GM12878 (cell line): ENCODE measurements around the gene MLEC. TPM values are rescaled to one million over a fixed set of nuclear protein-coding genes. Genes with fewer than 3 reads are reported as not detected.
A peak's percentile ranks its signal among the peaks of the same experiment; 100 is the strongest.

ENCODE experiments used
- ATAC-seq: fragments of 200-7000 bp; cut with Tn5 transposase; 3 replicates; pipeline ENCODE4 v1.9.1; 2020; ENCODE audit warnings: mild to moderate bottlenecking, moderate library complexity
- BruUV-seq: library from RNA; stranded (reverse); fragments of 400-500 nt; replicated peaks from 2 replicates; lab custom pipeline; 2021; lab: Mats Ljungman, UMichigan
- CTCF ChIA-PET: fragments of 300-600 bp; sonication (Branson Sonifier 250); formaldehyde crosslinking; extraction: SDS; loops from one replicate; lab custom pipeline; 2021; ENCODE audit warnings: inconsistent platforms; lab: Yijun Ruan, JAX
- POLR2A ChIA-PET: fragments of 350-600 bp; formaldehyde crosslinking; extraction: SDS; loops from one replicate; lab custom pipeline; 2021; ENCODE audit warnings: inconsistent platforms; lab: Charles Lee
- RAD21 ChIA-PET: fragments of 300-600 bp; sonication (Branson Sonifier 250); formaldehyde crosslinking; loops from one replicate; lab custom pipeline; 2023; ENCODE audit warnings: antibody characterized with exemption; ENCODE audit not compliant: unreplicated experiment; lab: Charles Lee
- SMC1A ChIA-PET: fragments of 300-600 bp; sonication (Branson Sonifier 250); formaldehyde crosslinking; loops from one replicate; lab custom pipeline; 2023; ENCODE audit not compliant: unreplicated experiment, uncharacterized antibody; lab: Charles Lee
- DNase-seq: peaks from one replicate; pipeline ENCODE4 v3.0.0-alpha.2; 2011; ENCODE audit warnings: low read depth, low spot score
- FAIRE-seq: peaks from 3 replicates; lab custom pipeline; 2011; peaks lifted over from hg19 to GRCh38; lab: Jason Lieb, UNC
- H2AFZ ChIP-seq: 2 replicates; pipeline ENCODE4 v1.6.0; 2011; ENCODE audit warnings: low read depth, low read length, control low read depth; ENCODE audit not compliant: control insufficient read depth
- H3K27ac ChIP-seq: 2 replicates; pipeline ENCODE4 v1.5.1; 2011; ENCODE audit warnings: control low read depth; ENCODE audit not compliant: control insufficient read depth, insufficient read depth
- H3K27me3 ChIP-seq, 2 experiments: replicated peaks in 1 of 2; 2 replicates each; pipeline versions ENCODE4 v1.6.0 to v1.6.1; 2011; ENCODE audit warnings: low read length in 1 of 2; ENCODE audit not compliant: control insufficient read depth in 2 of 2, insufficient read depth in 2 of 2
- H3K36me3 ChIP-seq, 2 experiments: 2 replicates each; pipeline ENCODE4 v1.5.1; 2011; ENCODE audit warnings: low read length in 1 of 2; ENCODE audit not compliant: control insufficient read depth in 2 of 2, insufficient read depth in 2 of 2
- H3K4me1 ChIP-seq: 2 replicates; pipeline ENCODE4 v1.6.1; 2011; ENCODE audit warnings: mild to moderate bottlenecking, low read length, moderate library complexity, mixed read lengths; ENCODE audit not compliant: control insufficient read depth, insufficient read depth
- H3K4me2 ChIP-seq: 2 replicates; pipeline ENCODE4 v1.6.0; 2011; ENCODE audit warnings: control low read depth; ENCODE audit not compliant: control insufficient read depth, insufficient read depth
- H3K4me3 ChIP-seq: fragments of 200-600 bp; sonication (generic); 2 replicates; pipeline ENCODE4 v1.5.1; 2016
- H3K79me2 ChIP-seq: 2 replicates; pipeline ENCODE4 v1.6.0; 2011; ENCODE audit warnings: low read length; ENCODE audit not compliant: control insufficient read depth, insufficient read depth
- H3K9ac ChIP-seq: 2 replicates; pipeline ENCODE4 v1.8.0; 2011; ENCODE audit warnings: low read length, control low read depth, mixed read lengths; ENCODE audit not compliant: control insufficient read depth, insufficient read depth
- H3K9me3 ChIP-seq: replicated peaks from 3 replicates; pipeline ENCODE4 v1.5.1; 2011; ENCODE audit warnings: mild to moderate bottlenecking, low read length; ENCODE audit not compliant: control insufficient read depth, insufficient read depth
- H4K20me1 ChIP-seq: 2 replicates; pipeline ENCODE4 v1.6.0; 2011; ENCODE audit not compliant: control insufficient read depth, insufficient read depth
- CHD1 ChIP-seq: IDR thresholded peaks from 2 replicates; pipeline ENCODE4 v1.6.1; 2012; ENCODE audit warnings: low read depth, low read length, improper control_type of control experiment
- EP300 ChIP-seq, 2 experiments: fragments of 150-350 bp in 1 of 2; IDR thresholded peaks; 2 replicates each; pipeline ENCODE4 v1.6.1; 2011 to 2012; ENCODE audit warnings: low read depth in 2 of 2, low read length in 2 of 2, borderline replicate concordance in 1 of 2, improper control_type of control experiment in 1 of 2, inconsistent platforms in 1 of 2; ENCODE audit not compliant: control insufficient read depth in 1 of 2
- HCFC1 ChIP-seq: fragments of 150-350 bp; IDR thresholded peaks from 2 replicates; pipeline ENCODE4 v1.6.1; 2014; ENCODE audit warnings: low read length
- HDAC2 ChIP-seq: fragments of 200-600 bp; sonication (generic); IDR thresholded peaks from 2 replicates; pipeline ENCODE4 v1.6.1; 2017
- HDGF ChIP-seq: fragments of 450-650 bp; IDR thresholded peaks from 2 replicates; pipeline ENCODE4 v1.6.1; 2016; ENCODE audit warnings: antibody characterized with exemption
- IRF3 ChIP-seq: fragments of 450-650 bp; IDR thresholded peaks from 2 replicates; pipeline ENCODE4 v1.6.1; 2014; ENCODE audit warnings: mild to moderate bottlenecking
- MEF2A ChIP-seq: IDR thresholded peaks from 2 replicates; pipeline ENCODE4 v1.6.1; 2011; ENCODE audit warnings: low read depth, mild to moderate bottlenecking, low read length, moderate library complexity; ENCODE audit not compliant: insufficient read depth
- MTA3 ChIP-seq: IDR thresholded peaks from 2 replicates; pipeline ENCODE4 v1.6.1; 2012; ENCODE audit warnings: low read length, inconsistent platforms, borderline replicate concordance
- NRF1 ChIP-seq: conservative IDR thresholded peaks from 2 replicates; pipeline ENCODE4 v1.6.1; 2011; ENCODE audit warnings: mild to moderate bottlenecking, low read depth, low read length, improper control_type of control experiment
- RFX5 ChIP-seq: IDR thresholded peaks from 2 replicates; pipeline ENCODE4 v1.6.1; 2011; ENCODE audit warnings: low read depth, low read length, improper control_type of control experiment
- RUNX3 ChIP-seq: IDR thresholded peaks from 2 replicates; pipeline ENCODE4 v1.6.1; 2012; ENCODE audit warnings: low read length, inconsistent platforms
- SMAD5 ChIP-seq: IDR thresholded peaks from 2 replicates; pipeline ENCODE4 v1.6.1; 2016; ENCODE audit warnings: antibody characterized with exemption, low read depth
- SPI1 ChIP-seq: IDR thresholded peaks from 2 replicates; pipeline ENCODE4 v1.6.1; 2011; ENCODE audit warnings: low read depth, mild to moderate bottlenecking, low read length, moderate library complexity, borderline replicate concordance; ENCODE audit not compliant: insufficient read depth
- SREBF1 ChIP-seq: IDR thresholded peaks from 2 replicates; pipeline ENCODE4 v1.6.1; 2012; ENCODE audit warnings: mild to moderate bottlenecking, low read length
- SRF ChIP-seq, 2 experiments: IDR thresholded peaks; 2 replicates each; pipeline ENCODE4 v1.6.1; 2011; ENCODE audit warnings: low read depth in 2 of 2, low read length in 2 of 2, mild to moderate bottlenecking in 1 of 2, moderate library complexity in 1 of 2
- TARDBP ChIP-seq: IDR thresholded peaks from 2 replicates; pipeline ENCODE4 v1.6.1; 2016; ENCODE audit warnings: borderline replicate concordance
- TCF3 ChIP-seq: IDR thresholded peaks from 2 replicates; pipeline ENCODE4 v1.6.1; 2012; ENCODE audit warnings: low read depth, mild to moderate bottlenecking, low read length, borderline replicate concordance; ENCODE audit not compliant: insufficient read depth
- ZNF592 ChIP-seq: fragments of 450-650 bp; IDR thresholded peaks from 2 replicates; pipeline ENCODE4 v1.6.1; 2017; ENCODE audit warnings: mild to moderate bottlenecking, moderate library complexity
- WGBS: methylation state at CpG from one replicate; pipeline ENCODE4 v1.1.6; 2016; ENCODE audit warnings: low lambda C conversion rate; ENCODE audit not compliant: insufficient replicate concordance, insufficient coverage; ENCODE audit errors: missing lambda C conversion rate; 5-methylcytosine and 5-hydroxymethylcytosine counted together
- in situ Hi-C: fragments of 300-500 bp; cut with MboI; formaldehyde crosslinking; loops from 9 replicates; pipeline ENCODE4 v1.14.3; 2018; ENCODE audit warnings: mixed read lengths
- intact Hi-C: fragments of 100-400 bp; cut with micrococcal nuclease; formaldehyde crosslinking; loops from one replicate; pipeline ENCODE4 v1.14.2; 2022; ENCODE audit not compliant: unreplicated experiment
- polyA plus RNA-seq, 11 experiments: library from polyadenylated mRNA; depleted of rRNA in 4 of 11; unstranded in 6 of 11; stranded (reverse) in 5 of 11; fragments of >200 nt; fragmentation: Nextera tagmentation in 4 of 11; fragmentation: Illumina TruSeq in 1 of 11; extraction: Ambion mirVana in 4 of 11; extraction: Trizol in 1 of 11; gene quantifications; 1 replicate in 1 of 11; 2 replicates in 10 of 11; pipeline versions ENCODE4 v1.2.1 to v1.2.3, GENCODE V29; 2011 to 2016; ENCODE audit warnings: inconsistent platforms in 2 of 11, missing spikeins in 2 of 11, low read depth in 1 of 11
- total RNA-seq, 4 experiments: library from RNA; depleted of rRNA in 3 of 4; stranded (reverse); fragments of >200 nt in 3 of 4; fragmentation: Illumina TruSeq in 1 of 4; extraction: Trizol in 1 of 4; gene quantifications; 2 replicates each; pipeline versions ENCODE4 v1.2.1 to v1.2.3, GENCODE V29; 2013 to 2021

The MLEC gene
- total and polyA plus RNA-seq, 10 of the 15 experiments (the other 5 are each of a cell fraction or from before 2014, with no cell fraction given): 26.7 to 172 (median 103) TPM

GRCh38 chr12:120722784-120723183, 35.8 kb downstream of the MLEC start:
- H2AFZ ChIP-seq: no peak overlapping the region
- no peaks in the 10 kb centered on the region for H3K27me3 ChIP-seq
- intact Hi-C loops (no loop called here), in situ Hi-C loops (no loop called here)
- no peaks in the 10 kb centered on the region for H4K20me1 ChIP-seq
- no peak overlapping the region for H3K4me2 ChIP-seq
- ATAC-seq (no peak), FAIRE-seq (peak; percentile 73), DNase-seq (no peak)
- 100% methylated on average over 2 of the region's 2 CpGs for WGBS
- BruUV-seq: no TSS peak
- POLR2A ChIA-PET: no interaction called here
- H3K9me3 ChIP-seq: no peaks in the 10 kb centered on the region
- H3K79me2 ChIP-seq: no peaks in the 10 kb centered on the region; the same call in 1 of the 2 replicates
- CTCF ChIA-PET: interaction anchor here (0.6 to 3.8 kb wide), 3 partner anchors 73 to 244 kb away, joined by 3 to 13 read pairs (median 4); no protein-coding TSS in a partner anchor
- H3K9ac ChIP-seq: no peak overlapping the region
- H3K27ac ChIP-seq: no peak overlapping the region
- H3K4me1 ChIP-seq: peaks cover 22% of the 10 kb centered on the region
- SMC1A ChIA-PET: interaction anchor here (0.9 kb wide), 1 partner anchor 217 kb away, joined by 6 read pairs; no protein-coding TSS in a partner anchor
- peaks cover 6 to 17% of the 10 kb centered on the region in 2 experiments for H3K36me3 ChIP-seq
- RAD21 ChIA-PET: no interaction called here
- no peak overlapping the region for H3K4me3 ChIP-seq
- no peak for TF ChIP-seq SREBF1
- no peak for TF ChIP-seq HDAC2
- no peak for TF ChIP-seq IRF3
- no peak for TF ChIP-seq CHD1
- no peak for TF ChIP-seq NRF1
- no peak for TF ChIP-seq SPI1
- TF ChIP-seq ZNF592: no peak
- no peak for TF ChIP-seq SRF (IDR thresholded peaks at IDR 0.05; ENCODE audit: low read depth in 2 of 2, low read length in 2 of 2)
- no peak for TF ChIP-seq EP300 (IDR thresholded peaks at IDR 0.05; ENCODE audit: borderline replicate concordance in 1 of 2, control insufficient read depth in 1 of 2, low read depth in 2 of 2, low read length in 2 of 2)
- no peak for TF ChIP-seq TARDBP
- no peak for TF ChIP-seq RUNX3
- TF ChIP-seq HDGF: no peak
- no peak for TF ChIP-seq HCFC1
- no peak for TF ChIP-seq SMAD5
- TF ChIP-seq RFX5: no peak
- no peak for TF ChIP-seq TCF3
- TF ChIP-seq MTA3: no peak
- TF ChIP-seq MEF2A: no peak
